NCI-H1694 treated with DMSO at 0.1 percent for 48 hours (cell line): ENCODE results near the gene CDS1.
"Not testable (repeated sequence)": the region's sequence is repeated elsewhere in the genome, so short reads cannot be mapped to it uniquely, and the experiment has no call there.

Source experiments
- DNase-seq: peaks from one replicate; lab custom pipeline; 2025; lab: John Stamatoyannopoulos, UW

Gene CDS1

GRCh38 chr4:84611531-84611930 lies 28.6 kb downstream of the CDS1 start:
- DNase-seq, result no peak

GRCh38 chr4:84614891-84615290 lies 32.0 kb downstream of the CDS1 start:
- DNase-seq, result no peak

GRCh38 chr4:84615355-84615754 lies 32.4 kb downstream of the CDS1 start:
- DNase-seq, result no peak

DNA sequence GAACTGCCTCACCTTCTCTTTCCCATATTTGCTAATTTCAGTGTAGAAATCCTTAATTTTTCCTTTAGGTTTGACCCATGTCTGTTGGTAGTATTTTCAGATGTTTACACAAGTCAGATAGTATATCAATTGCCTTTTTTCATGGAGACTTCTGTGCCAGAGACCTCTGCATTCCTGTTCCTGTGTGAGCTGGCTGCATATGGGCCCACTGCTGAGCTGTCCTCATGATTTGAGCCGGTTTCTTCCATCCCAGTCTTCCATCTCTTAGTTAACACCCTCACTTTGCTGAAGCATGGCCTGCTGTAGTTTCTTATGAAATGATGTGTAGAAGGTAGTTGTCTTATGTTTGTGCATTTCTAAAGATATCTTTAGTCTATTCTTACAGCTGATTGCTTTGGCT lies 40.0 kb downstream of the CDS1 start:
- DNase-seq, result no peak

DNA sequence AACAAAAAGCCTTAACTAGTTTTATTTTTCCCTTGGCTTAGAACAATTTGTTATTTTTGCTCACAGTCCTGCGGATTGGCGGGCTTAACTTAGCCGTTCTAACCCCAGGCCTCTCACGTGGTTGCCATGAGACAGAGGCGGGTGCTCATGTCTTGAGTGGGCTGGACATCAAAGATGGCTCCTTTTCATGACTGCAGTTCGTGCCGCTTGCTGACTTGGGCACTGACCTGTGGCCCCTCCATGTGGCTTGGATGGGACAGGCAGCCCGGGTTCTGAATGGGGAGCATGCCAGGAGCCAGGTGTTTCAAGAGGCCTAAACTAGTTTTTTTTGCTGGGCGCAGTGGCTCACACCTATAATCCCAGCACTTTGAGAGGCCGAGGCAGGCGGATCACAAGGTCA lies 40.7 kb downstream of the CDS1 start:
- no peak for DNase-seq

DNA sequence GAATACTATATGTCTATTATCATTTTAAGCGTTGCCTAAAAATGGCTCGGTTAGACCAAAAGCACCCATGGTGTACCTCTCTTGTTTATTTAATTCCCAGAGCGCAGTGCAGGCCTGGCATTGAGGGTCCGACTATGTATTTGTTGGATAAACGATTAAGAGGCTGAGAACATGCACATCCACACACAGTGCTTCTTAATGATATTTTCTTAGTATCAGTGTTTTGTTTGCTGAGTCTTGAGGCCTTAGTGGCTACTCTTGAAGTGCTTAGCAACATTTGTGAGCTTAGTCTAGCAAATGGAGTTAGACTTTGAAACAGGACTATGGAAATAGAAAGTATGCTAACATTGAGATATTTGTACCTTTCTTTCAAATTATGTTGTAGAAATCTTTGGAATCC lies 43.7 kb downstream of the CDS1 start:
- DNase-seq, result no peak

DNA sequence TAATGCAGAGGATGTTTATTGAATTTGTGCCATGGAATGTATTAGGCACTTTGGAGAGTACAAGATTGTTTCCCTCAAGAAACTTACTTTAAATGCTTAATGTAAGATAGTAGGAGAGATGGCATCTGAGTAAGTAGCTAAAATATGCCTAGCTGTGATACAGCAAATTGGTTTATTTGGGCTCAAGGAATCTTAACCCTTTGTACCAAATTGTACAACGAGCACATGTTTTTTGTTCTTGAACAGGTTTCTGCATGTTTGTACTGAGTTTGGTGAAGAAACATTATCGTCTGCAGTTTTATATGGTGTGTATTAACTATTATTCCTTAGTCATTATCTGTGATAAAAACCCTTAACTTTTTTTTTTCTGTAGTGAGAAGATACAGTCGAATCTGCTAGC lies 48.6 kb downstream of the CDS1 start:
- no peak for DNase-seq

- no peak for DNase-seq
Observed at GRCh38 chr4:84632092-84632491, 49.2 kb downstream of the CDS1 start.

DNA sequence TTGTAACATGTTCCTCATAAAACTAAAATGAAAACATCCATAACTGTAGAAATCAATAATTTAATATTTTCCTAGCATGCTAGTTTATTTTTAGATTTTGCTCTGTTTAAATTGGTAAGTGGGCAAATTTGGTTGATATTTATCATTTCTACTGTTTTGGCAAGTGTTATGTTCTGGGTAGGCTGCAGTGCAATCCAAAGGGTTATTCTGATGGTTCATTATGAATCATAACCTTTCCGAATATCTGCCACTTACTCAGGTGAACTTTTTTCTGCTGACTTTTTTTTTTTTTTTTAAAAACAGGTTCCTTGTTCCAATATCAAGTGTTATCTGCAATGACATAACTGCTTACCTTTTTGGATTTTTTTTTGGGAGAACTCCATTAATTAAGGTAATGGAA lies 52.0 kb downstream of the CDS1 start:
- DNase-seq, result no peak

DNA sequence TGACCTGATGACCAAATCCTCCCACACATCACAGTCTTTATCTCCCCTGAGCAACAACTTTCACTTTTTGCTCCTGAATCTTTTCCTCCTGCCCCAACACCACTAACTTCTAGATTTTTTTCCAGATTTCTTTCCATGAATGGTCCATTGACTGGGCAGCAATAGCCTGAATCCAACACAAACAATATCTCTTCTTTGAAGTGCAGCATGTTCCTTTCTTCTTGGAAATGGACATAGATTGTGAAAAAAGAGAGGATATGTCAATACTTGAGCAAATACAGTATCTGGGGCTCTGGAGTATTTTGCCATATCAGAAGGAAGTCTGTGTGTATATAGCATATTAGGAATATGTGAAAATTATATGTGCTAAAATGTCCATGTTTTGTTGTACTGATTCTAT lies 55.2 kb downstream of the CDS1 start:
- DNase-seq, result no peak

DNA sequence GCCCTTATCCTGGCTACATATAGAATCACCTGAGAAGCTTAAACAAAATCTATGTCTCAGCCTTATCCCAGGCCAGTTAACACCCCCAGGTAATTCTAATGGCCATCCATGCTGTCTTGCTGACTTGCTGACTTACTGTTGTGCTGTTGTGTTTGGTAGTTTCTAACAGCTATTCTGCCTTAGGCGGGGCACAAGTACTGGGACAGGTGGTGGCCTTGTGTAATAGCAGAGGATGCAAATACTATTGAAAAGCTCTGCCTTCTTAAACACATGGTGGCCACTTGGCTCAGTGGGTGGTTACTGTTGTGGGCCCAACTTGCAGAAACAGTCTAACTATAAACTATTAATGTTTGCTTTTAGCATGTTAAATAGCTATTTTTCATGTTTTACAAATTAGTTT lies 56.2 kb downstream of the CDS1 start:
- DNase-seq, result no peak

GRCh38 chr4:84644087-84644486 lies 61.2 kb downstream of the CDS1 start:
- DNase-seq, result no peak

GRCh38 chr4:84647312-84647884 lies 64.5 kb downstream of the CDS1 start:
- DNase-seq, result no peak

GRCh38 chr4:84648178-84648577 lies 65.3 kb downstream of the CDS1 start:
- no peak for DNase-seq

GRCh38 chr4:84648863-84649647 lies 66.1 kb downstream of the CDS1 start:
- DNase-seq, result no peak

- DNase-seq, result no peak
Observed at GRCh38 chr4:84651499-84651898, 68.6 kb downstream of the CDS1 start.

GRCh38 chr4:84652478-84652877 lies 69.6 kb downstream of the CDS1 start:
- no peak for DNase-seq

GRCh38 chr4:84660606-84661005 lies 77.7 kb downstream of the CDS1 start:
- no peak for DNase-seq

DNA sequence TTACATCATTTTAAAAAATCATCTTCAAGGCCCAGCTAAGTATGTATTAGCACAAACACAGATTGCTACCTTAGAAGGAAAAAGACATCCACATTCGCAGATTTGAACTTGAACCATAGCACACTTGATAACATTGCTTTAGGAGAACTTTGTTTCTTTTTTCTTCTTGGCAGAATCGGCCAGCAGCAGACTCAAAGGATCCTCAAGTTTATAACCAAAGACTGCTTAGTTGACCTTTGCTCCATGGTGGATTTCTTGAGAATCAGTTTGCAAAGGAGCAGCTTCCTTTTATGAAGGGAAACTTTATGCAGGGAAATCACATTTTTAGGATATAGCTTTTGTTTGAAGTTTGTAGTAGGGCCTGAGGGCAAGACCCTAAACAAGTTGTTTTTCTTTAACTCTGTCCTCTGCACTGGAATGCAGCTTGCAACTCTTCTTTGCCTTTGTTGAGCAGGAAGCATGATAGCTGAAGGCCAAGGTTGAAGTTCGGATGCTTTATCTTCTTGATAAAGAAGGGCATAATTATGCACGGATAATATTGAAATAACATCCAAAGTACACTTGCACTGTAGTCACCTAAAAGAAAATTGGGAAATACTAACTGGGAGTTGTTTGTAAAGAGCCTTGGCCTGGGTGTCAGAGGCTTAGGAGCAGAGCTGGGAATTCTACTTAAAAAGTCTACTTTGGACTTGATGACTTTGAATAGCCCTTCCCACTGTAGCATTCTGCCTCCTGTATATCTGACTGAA lies 78.4 kb downstream of the CDS1 start:
- no peak for DNase-seq

DNA sequence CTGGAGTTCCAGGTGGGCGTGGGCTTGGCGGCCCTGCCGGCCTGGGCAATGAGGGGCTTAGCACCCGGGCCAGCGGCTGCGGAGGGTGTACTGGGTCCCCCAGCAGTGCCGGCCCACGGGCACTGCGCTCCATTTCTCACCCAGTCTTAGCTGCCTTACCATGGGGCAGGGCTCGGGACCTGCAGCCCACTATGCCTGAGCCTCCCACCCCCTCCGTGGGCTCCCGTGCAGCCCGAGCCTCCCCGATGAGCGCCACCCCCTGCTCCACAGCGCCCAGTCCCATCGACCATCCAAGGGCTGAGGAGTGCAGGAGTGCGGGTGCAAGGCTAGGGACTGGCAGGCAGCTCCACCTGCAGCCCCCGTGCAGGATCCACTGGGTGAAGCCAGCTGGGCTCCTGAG lies 81.8 kb downstream of the CDS1 start:
- DNase-seq, result not testable (repeated sequence)

DNA sequence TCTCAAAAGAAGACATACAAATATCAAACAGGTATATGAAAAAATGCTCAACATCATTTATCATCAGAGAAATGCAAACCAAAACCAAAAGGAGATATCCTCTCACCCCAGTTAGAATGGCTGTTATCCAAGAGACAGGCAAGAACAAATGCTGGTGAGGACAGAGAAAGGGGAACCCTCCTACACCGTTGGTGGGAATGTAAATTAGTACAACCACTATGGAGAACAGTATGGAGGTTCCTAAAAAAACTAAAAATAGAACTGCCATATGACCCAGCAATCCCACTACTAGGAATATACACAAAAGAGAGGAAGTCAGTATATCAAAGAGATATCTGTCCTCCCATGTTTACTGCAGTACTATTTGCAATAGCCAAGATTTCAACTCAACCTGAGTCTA lies 83.5 kb downstream of the CDS1 start:
- no peak for DNase-seq

DNA sequence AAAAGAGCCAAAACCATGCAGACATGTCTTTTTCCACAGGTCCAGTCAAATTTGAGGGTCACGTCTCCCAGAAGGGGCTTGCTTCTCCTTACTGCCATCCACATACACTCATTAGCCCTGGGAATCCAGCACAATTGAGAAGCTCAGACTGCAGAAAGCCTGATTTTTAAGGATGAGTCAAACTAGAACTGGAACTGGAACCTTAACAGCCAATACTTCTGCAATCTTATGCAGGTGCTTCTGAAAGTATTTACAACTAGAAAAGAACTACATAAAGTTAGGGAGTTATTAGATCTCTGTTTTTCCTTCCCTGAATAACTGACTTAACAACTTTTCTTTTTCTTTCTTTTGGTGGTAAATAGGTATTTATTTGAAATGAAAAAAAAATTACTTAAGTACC lies 86.3 kb downstream of the CDS1 start:
- no peak for DNase-seq

DNA sequence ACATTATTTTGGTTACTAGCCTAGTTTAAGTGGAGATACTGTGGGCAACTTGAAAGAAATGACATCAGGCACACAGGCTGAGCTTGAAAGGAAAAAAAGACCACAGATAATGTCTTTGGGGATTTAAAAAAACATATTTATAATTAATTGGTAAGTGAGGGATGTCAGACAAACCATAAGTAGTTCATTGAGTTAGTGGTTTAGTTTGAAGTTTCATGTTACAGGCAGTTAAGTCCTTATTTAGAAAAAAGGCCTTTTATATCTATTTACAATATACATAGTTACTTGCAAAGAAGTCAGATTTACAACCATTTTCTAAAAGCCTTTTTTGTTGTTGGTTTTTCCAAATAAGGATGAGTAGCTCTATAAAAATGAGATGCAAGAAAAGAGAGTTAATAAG lies 89.2 kb downstream of the CDS1 start:
- no peak for DNase-seq
